DND-41 (cell line): ENCODE results near the gene MCRIP1.

Experiments used
- ATAC-seq: fragments of 200-7000 bp; cut with Tn5 transposase; 3 replicates; pipeline ENCODE4 v1.9.1; 2021; ENCODE audit warnings: low read depth; ENCODE audit not compliant: insufficient read depth
- DNase-seq: peaks from one replicate; pipeline ENCODE4 v3.0.0-alpha.2; 2020
- H2AFZ ChIP-seq: 2 replicates; pipeline ENCODE4 v1.6.0; 2012; ENCODE audit warnings: low read depth, low read length
- H3K27ac ChIP-seq: 2 replicates; pipeline ENCODE4 v1.5.1; 2012; ENCODE audit warnings: low read length, inconsistent platforms
- H3K27me3 ChIP-seq: fragments of 200-600 bp; sonication (generic); 2 replicates; pipeline ENCODE4 v1.6.0; 2012; ENCODE audit warnings: low read length, mild to moderate bottlenecking, inconsistent platforms; ENCODE audit not compliant: insufficient read depth, poor library complexity
- H3K36me3 ChIP-seq: 2 replicates; pipeline ENCODE4 v1.5.1; 2012; ENCODE audit warnings: low read length, inconsistent platforms; ENCODE audit not compliant: insufficient read depth
- H3K4me1 ChIP-seq: 2 replicates; pipeline ENCODE4 v1.5.1; 2012; ENCODE audit warnings: mild to moderate bottlenecking, low read length; ENCODE audit not compliant: insufficient read depth
- H3K4me2 ChIP-seq: 2 replicates; pipeline ENCODE4 v1.6.0; 2012; ENCODE audit warnings: mild to moderate bottlenecking, moderate library complexity, low read length, inconsistent platforms; ENCODE audit not compliant: insufficient read depth
- H3K4me3 ChIP-seq, 2 experiments: fragments of 200-600 bp in 1 of 2; shearing (Covaris generic) in 1 of 2; 2 replicates each; pipeline ENCODE4 v1.5.1; 2012 to 2016; ENCODE audit warnings: inconsistent platforms in 2 of 2, low read length in 2 of 2, mild to moderate bottlenecking in 2 of 2, low read depth in 1 of 2, moderate library complexity in 1 of 2
- H3K79me2 ChIP-seq: 2 replicates; pipeline ENCODE4 v1.6.0; 2012; ENCODE audit warnings: low read length, inconsistent platforms; ENCODE audit not compliant: insufficient read depth
- H3K9ac ChIP-seq: 2 replicates; pipeline ENCODE4 v1.6.0; 2012; ENCODE audit warnings: low read depth, mild to moderate bottlenecking, inconsistent platforms, low read length, moderate library complexity
- H3K9me3 ChIP-seq: 2 replicates; pipeline ENCODE4 v1.5.1; 2012; ENCODE audit warnings: low read length, moderate library complexity, mild to moderate bottlenecking, inconsistent platforms; ENCODE audit not compliant: insufficient read depth, severe bottlenecking
- H4K20me1 ChIP-seq: 2 replicates; pipeline ENCODE4 v1.6.0; 2012; ENCODE audit warnings: low read length; ENCODE audit not compliant: insufficient read depth
- EZH2 ChIP-seq: IDR thresholded peaks from 3 replicates; pipeline ENCODE4 v1.6.1; 2012; ENCODE audit warnings: borderline replicate concordance, low read depth, mild to moderate bottlenecking, moderate library complexity, low read length, inconsistent platforms; ENCODE audit not compliant: severe bottlenecking
- TF ChIP-seq, protein P1 (sequence below): IDR thresholded peaks from 2 replicates; pipeline ENCODE4 v1.5.1; 2012; ENCODE audit warnings: borderline replicate concordance, low read length, moderate library complexity, mild to moderate bottlenecking; ENCODE audit not compliant: poor library complexity, severe bottlenecking; ENCODE audit errors: extremely low read depth

MCRIP1 gene

DNA sequence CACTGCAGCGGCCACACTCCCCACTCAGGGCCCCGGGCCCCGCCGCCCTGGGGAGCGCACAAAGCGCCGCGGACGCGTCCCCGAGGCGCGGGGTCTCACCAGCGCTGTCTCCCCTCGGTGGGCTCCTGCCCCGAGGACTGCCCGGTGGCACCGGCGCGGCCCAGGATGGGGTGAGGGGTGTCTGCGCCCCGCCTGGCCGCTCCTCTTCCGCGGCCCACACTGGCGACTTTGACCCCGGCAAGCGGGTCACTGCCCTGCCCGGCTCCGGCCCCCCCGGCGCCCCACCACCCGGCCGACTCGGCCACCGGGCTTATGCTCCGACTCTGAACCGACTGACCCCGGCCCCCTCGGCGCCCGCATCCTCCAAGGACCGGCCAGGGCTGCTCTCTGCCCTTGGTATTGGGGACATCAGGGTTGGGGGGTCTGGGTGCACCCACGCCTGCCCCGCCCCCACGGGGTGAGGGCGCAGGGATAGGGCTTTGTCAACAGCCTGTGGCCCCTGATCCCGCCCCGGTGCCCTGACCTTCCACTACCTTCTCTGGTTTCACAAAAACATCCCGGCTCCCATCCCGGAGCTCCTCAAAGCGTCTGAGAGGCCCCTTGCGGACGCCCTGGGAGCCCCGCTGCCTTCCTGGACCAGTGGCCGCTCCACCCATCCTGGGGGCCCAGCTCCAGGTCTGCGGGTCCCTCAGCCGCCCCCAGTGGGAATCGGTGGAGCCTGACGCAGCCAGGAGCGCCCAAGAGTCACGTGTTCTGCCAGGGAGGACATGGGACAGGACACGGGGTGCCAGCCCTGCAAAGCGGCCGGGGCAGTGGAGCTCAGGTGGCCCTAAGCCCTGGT is 28.3 kb downstream of the MCRIP1 start:
- Histone ChIP-seq H3K4me3 (no peak overlapping the region), H3K4me1 (peaks cover 8% of the 10 kb centered on the region; the same call in 1 of the 2 replicates), H3K27ac (no peak overlapping the region), H3K79me2 (no peaks in the 10 kb centered on the region), H3K36me3 (no peaks in the 10 kb centered on the region), H3K9me3 (no peaks in the 10 kb centered on the region), H3K4me2 (no peak overlapping the region), H3K27me3 (no peaks in the 10 kb centered on the region), H2AFZ (no peak overlapping the region), H3K9ac (no peak overlapping the region), H4K20me1 (0 out of 2 replicates have a peak, but pooled peaks cover 3% of the 10 kb centered on the region)
- no peak for TF ChIP-seq EZH2
- TF ChIP-seq, protein P1, sequence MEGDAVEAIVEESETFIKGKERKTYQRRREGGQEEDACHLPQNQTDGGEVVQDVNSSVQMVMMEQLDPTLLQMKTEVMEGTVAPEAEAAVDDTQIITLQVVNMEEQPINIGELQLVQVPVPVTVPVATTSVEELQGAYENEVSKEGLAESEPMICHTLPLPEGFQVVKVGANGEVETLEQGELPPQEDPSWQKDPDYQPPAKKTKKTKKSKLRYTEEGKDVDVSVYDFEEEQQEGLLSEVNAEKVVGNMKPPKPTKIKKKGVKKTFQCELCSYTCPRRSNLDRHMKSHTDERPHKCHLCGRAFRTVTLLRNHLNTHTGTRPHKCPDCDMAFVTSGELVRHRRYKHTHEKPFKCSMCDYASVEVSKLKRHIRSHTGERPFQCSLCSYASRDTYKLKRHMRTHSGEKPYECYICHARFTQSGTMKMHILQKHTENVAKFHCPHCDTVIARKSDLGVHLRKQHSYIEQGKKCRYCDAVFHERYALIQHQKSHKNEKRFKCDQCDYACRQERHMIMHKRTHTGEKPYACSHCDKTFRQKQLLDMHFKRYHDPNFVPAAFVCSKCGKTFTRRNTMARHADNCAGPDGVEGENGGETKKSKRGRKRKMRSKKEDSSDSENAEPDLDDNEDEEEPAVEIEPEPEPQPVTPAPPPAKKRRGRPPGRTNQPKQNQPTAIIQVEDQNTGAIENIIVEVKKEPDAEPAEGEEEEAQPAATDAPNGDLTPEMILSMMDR, result no peak
- DNase-seq, result no peak
- ATAC-seq, result no peak

DNA sequence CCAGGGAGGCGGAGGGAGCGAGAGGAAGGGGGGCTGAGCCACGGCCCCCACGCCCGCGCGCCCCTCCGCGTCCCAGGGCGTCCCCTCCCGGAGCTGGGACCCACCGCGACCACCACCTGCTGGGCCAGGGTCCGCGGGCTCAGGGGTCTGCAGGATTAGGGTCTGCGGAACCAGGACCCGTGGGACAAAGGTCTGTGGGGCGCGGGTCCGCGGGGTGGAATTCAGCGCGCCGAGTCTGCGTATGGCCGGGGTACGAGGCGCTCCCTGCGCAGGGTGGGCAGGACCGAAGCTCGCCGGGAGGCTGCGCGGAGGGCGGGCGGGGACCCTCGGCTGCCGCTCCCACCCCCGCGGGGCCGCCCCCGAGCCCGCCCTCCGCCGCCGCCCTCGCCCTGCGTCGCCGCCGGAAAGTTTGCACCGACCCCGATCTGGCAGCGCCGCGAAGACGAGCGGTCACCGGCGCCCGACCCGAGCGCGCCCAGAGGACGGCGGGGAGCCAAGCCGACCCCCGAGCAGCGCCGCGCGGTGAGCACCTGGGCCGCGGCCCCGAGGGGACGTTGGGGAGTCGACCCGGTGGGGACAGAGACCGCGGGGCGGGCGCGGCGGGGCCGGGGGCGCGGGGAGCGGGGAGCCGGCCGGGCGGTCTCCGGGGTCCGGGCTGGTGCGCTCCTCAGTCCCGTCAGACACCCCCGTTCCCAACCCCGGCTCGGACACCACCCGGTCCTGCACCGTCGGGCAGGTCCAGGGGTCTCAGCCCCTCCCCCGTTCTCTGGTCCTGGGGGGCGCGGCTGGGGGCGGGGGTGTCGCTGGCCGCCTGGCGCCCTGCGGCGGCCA is 29.1 kb downstream of the MCRIP1 start, which contains the start of gene GCGR:
GCGR (plus strand) TSS at position 423 of the 831 bp plus-strand sequence. CDS start 4,869 bp downstream, outside the sequence.
- no peaks in the 10 kb centered on the region for H3K9me3 ChIP-seq
- no peak for DNase-seq
- H3K27ac ChIP-seq, result no peak within 1 kb of the TSS
- H3K4me3 ChIP-seq, result no peak within 1 kb of the TSS
- H2AFZ ChIP-seq, result no peak within 1 kb of the TSS
- no peak within 1 kb of the TSS for H3K9ac ChIP-seq
- H3K79me2 ChIP-seq, result no peaks in the 10 kb centered on the region
- H3K4me1 ChIP-seq, result peaks cover 8% of the 10 kb centered on the region; the same call in 1 of the 2 replicates
- TF ChIP-seq, protein P1, result no peak
- TF ChIP-seq EZH2, result no peak
- H4K20me1 ChIP-seq, result 0 out of 2 replicates have a peak, but pooled peaks cover 3% of the 10 kb centered on the region
- H3K36me3 ChIP-seq, result no peaks in the 10 kb centered on the region
- H3K4me2 ChIP-seq, result no peak within 1 kb of the TSS
- no peaks in the 10 kb centered on the region for H3K27me3 ChIP-seq
- no peak for ATAC-seq

DNA sequence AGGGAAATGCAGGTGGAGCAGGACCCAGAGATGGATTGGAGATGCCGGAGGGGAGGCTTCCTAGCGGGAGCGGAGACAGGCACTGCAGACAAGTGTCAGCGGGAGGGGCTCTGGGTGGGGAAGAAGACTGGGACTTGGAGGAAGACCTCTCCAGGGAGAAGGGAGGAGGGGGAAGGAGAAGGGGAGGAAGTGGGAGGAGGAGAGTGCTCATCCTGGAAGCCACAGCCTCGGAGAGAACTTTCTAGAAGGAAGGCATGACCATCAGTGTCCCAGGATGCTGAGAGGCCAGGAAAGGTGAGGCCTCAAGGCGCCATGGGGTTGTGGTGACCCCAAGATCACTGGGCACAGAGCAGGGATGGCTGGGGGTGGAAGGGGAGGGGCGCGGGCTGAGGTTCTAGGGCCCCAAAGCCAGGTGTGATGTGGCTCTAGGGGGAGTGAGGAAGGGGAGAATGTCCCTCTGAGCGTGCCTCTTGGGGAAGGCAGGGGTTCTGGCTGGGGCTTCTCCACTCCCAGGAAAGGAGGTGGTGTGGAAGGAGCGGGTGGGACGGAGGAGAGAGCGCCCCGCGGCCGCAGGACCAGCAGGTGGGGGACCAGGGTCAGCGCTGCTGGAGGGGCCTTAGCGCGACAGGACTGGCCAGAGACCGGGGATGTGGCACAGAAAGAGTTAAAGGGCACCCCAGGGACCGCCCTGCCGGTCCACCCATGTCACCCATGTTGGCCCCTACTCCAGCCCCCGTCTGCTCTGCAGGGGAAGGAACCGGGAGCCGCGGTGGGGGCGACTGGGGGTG is 30.0 kb downstream of the MCRIP1 start:
- no peak overlapping the region for H3K9ac ChIP-seq
- H3K4me2 ChIP-seq, result no peak overlapping the region
- ATAC-seq, result no peak
- H3K79me2 ChIP-seq, result no peaks in the 10 kb centered on the region
- no peak overlapping the region for H2AFZ ChIP-seq
- no peaks in the 10 kb centered on the region for H3K36me3 ChIP-seq
- peaks cover 8% of the 10 kb centered on the region; the same call in 1 of the 2 replicates for H3K4me1 ChIP-seq
- no peaks in the 10 kb centered on the region for H4K20me1 ChIP-seq
- H3K9me3 ChIP-seq, result no peaks in the 10 kb centered on the region
- H3K27ac ChIP-seq, result no peak overlapping the region
- TF ChIP-seq EZH2, result no peak
- TF ChIP-seq, protein P1, result no peak
- no peaks in the 10 kb centered on the region for H3K27me3 ChIP-seq
- DNase-seq, result no peak
- H3K4me3 ChIP-seq, result no peak overlapping the region
